Neural cell (in vitro differentiated cells): ENCODE results near the gene AXL.

ENCODE experiments used
- CTCF ChIP-seq: fragments of 450-650 bp; IDR thresholded peaks from 2 replicates; pipeline ENCODE4 v1.5.1; 2014; ENCODE audit warnings: antibody characterized with exemption, mild to moderate bottlenecking, moderate library complexity; ENCODE audit not compliant: poor library complexity, severe bottlenecking
- EP300 ChIP-seq: fragments of 450-650 bp; conservative IDR thresholded peaks from 2 replicates; pipeline ENCODE4 v1.6.1; 2014; ENCODE audit warnings: antibody characterized with exemption, mild to moderate bottlenecking, moderate library complexity; ENCODE audit not compliant: poor library complexity, severe bottlenecking
- EZH2 ChIP-seq: fragments of 200-600, 300-800 bp; shearing (Covaris generic), sonication (generic); IDR thresholded peaks from 2 replicates; pipeline ENCODE4 v1.6.1; 2014; ENCODE audit warnings: antibody characterized with exemption, low read length, borderline replicate concordance, mild to moderate bottlenecking; ENCODE audit not compliant: insufficient read depth, poor library complexity, severe bottlenecking
- POLR2AphosphoS5 ChIP-seq: IDR thresholded peaks from 2 replicates; pipeline ENCODE4 v1.6.1; 2012
- TAF1 ChIP-seq: IDR thresholded peaks from 2 replicates; pipeline ENCODE4 v1.6.1; 2012; ENCODE audit warnings: low read depth
- TF ChIP-seq, protein P1 (sequence below): IDR thresholded peaks from 2 replicates; pipeline ENCODE4 v1.6.1; 2012; ENCODE audit warnings: borderline replicate concordance

DNA sequence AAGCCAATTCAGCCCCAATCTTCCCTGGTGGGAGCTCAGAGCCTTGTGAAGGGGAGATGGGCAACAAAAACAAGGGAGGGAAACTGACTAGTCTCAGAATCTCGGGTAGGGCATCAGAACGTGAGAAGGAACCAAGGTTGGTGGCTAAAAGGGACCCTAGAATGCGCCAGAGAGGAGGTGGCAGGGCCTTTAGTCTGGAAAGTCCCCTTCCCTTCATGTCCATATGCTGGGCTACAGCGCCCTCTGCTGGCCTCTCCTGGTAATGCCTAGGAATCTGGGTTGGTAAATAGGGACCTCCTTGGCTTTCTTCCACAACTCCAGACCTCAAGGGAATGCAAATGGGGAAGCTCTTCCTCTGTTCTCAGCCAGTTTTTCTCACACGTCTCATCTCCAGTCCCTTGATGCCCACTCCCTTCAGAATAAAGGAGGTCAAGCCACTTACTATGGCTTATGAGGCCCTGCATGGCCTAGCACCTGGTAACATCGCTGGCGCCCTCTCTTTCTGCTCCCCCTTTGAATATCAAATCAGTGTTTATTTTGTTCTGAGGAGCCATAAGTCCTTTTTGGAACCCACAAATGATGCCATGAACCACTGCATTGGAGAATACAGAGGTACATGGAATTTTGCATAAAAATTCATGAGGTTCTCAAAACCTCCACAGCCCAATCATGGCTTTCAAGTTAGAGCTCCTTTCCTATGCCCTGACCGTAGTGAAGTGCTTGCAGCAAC, 89.6 kb downstream of the AXL start:
- TF ChIP-seq EZH2 = no peak
- TF ChIP-seq CTCF = peak; percentile 90
- no peak for TF ChIP-seq POLR2AphosphoS5
- no peak for TF ChIP-seq EP300
- TF ChIP-seq TAF1 = no peak
- TF ChIP-seq, protein P1, sequence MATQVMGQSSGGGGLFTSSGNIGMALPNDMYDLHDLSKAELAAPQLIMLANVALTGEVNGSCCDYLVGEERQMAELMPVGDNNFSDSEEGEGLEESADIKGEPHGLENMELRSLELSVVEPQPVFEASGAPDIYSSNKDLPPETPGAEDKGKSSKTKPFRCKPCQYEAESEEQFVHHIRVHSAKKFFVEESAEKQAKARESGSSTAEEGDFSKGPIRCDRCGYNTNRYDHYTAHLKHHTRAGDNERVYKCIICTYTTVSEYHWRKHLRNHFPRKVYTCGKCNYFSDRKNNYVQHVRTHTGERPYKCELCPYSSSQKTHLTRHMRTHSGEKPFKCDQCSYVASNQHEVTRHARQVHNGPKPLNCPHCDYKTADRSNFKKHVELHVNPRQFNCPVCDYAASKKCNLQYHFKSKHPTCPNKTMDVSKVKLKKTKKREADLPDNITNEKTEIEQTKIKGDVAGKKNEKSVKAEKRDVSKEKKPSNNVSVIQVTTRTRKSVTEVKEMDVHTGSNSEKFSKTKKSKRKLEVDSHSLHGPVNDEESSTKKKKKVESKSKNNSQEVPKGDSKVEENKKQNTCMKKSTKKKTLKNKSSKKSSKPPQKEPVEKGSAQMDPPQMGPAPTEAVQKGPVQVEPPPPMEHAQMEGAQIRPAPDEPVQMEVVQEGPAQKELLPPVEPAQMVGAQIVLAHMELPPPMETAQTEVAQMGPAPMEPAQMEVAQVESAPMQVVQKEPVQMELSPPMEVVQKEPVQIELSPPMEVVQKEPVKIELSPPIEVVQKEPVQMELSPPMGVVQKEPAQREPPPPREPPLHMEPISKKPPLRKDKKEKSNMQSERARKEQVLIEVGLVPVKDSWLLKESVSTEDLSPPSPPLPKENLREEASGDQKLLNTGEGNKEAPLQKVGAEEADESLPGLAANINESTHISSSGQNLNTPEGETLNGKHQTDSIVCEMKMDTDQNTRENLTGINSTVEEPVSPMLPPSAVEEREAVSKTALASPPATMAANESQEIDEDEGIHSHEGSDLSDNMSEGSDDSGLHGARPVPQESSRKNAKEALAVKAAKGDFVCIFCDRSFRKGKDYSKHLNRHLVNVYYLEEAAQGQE = no peak
